HepG2 (cell line): ENCODE results near the gene PLA2R1. TPM values are rescaled to one million over a fixed set of nuclear protein-coding genes. Genes with fewer than 3 reads are reported as not detected.

ENCODE experiments used
- ATAC-seq: fragments of 200-7000 bp; cut with Tn5 transposase; 3 replicates; pipeline ENCODE4 v1.9.1; 2020; ENCODE audit warnings: mild to moderate bottlenecking, moderate library complexity
- BruUV-seq: library from RNA; stranded (reverse); fragments of 400-500 nt; replicated peaks from 2 replicates; lab custom pipeline; 2021; lab: Mats Ljungman, UMichigan
- CTCF ChIA-PET: fragments of 300-600 bp; formaldehyde crosslinking; extraction: SDS; loops from one replicate; lab custom pipeline; 2021; ENCODE audit warnings: low total read pairs, inconsistent platforms, low intra/inter-chr PET ratio; lab: Yijun Ruan, JAX
- POLR2A ChIA-PET: fragments of 350-600 bp; sonication (Branson Sonifier 250); formaldehyde crosslinking; loops from one replicate; lab custom pipeline; 2020; ENCODE audit warnings: antibody characterized with exemption, inconsistent platforms; lab: Yijun Ruan, JAX
- DNase-seq: peaks from one replicate; pipeline ENCODE4 v3.0.0-alpha.2; 2015; ENCODE audit warnings: low spot score
- FAIRE-seq: peaks from 3 replicates; lab custom pipeline; 2011; peaks lifted over from hg19 to GRCh38; lab: Jason Lieb, UNC
- H2AFZ ChIP-seq: one replicate; pipeline ENCODE4 v1.6.1; 2011; ENCODE audit warnings: low read length, inconsistent platforms
- H3K27ac ChIP-seq: fragments of 300-600 bp; 3 replicates; pipeline ENCODE4 v1.8.0; 2011; ENCODE audit warnings: mixed run types, mild to moderate bottlenecking, mixed read lengths, low read length, inconsistent platforms; ENCODE audit not compliant: insufficient read depth; ENCODE audit errors: extremely low read length
- H3K27me3 ChIP-seq, 2 experiments: fragments of 200-600 bp in 1 of 2; 2 replicates in 1 of 2; 3 replicates in 1 of 2; pipeline versions ENCODE4 v1.6.0 to v1.8.0; 2011; ENCODE audit warnings: low read length in 2 of 2, mild to moderate bottlenecking in 2 of 2, moderate library complexity in 2 of 2, inconsistent platforms in 1 of 2; ENCODE audit not compliant: insufficient read depth in 2 of 2, control insufficient read depth in 1 of 2
- H3K36me3 ChIP-seq, 2 experiments: fragments of 200-600 bp in 1 of 2; replicated peaks in 1 of 2; 2 replicates in 1 of 2; 3 replicates in 1 of 2; pipeline versions ENCODE4 v1.5.1 to v1.8.0; 2011; ENCODE audit warnings: low read length in 2 of 2, inconsistent platforms in 1 of 2; ENCODE audit not compliant: insufficient read depth in 2 of 2, control insufficient read depth in 1 of 2
- H3K4me1 ChIP-seq: 2 replicates; pipeline ENCODE4 v1.5.1; 2012; ENCODE audit warnings: low read length, inconsistent platforms; ENCODE audit not compliant: insufficient read depth
- H3K4me2 ChIP-seq: 2 replicates; pipeline ENCODE4 v1.6.0; 2011; ENCODE audit warnings: low read depth, low read length, inconsistent platforms
- H3K4me3 ChIP-seq, 3 experiments: fragments of 200-600 bp in 1 of 3; sonication (generic), shearing (Covaris generic) in 1 of 3; replicated peaks in 1 of 3; 2 replicates each; pipeline ENCODE4 v1.5.1; 2011 to 2016; ENCODE audit warnings: low read length in 3 of 3, inconsistent platforms in 2 of 3, low read depth in 2 of 3, mild to moderate bottlenecking in 2 of 3, control low read depth in 1 of 3, mixed read lengths in 1 of 3; ENCODE audit not compliant: insufficient read depth in 1 of 3
- H3K79me2 ChIP-seq: one replicate; pipeline ENCODE4 v1.6.1; 2011; ENCODE audit warnings: low read length, inconsistent platforms; ENCODE audit not compliant: insufficient read depth
- H3K9ac ChIP-seq: 2 replicates; pipeline ENCODE4 v1.6.0; 2011; ENCODE audit warnings: mild to moderate bottlenecking, low read depth, low read length, inconsistent platforms; ENCODE audit not compliant: insufficient read depth
- H3K9me3 ChIP-seq: 2 replicates; pipeline ENCODE4 v1.5.1; 2012; ENCODE audit warnings: mild to moderate bottlenecking, low read length
- H4K20me1 ChIP-seq: 2 replicates; pipeline ENCODE4 v1.6.0; 2011; ENCODE audit warnings: inconsistent platforms, mild to moderate bottlenecking, low read length, moderate library complexity; ENCODE audit not compliant: insufficient read depth
- ARNT2 ChIP-seq: sonication (generic); formaldehyde crosslinking; IDR thresholded peaks from 2 replicates; pipeline ENCODE4 v1.8.0; 2022; ENCODE audit warnings: mild to moderate bottlenecking, low read depth, missing genetic modification reagents, moderate library complexity
- ATF7 ChIP-seq, 2 experiments: fragments of 450-650 bp in 1 of 2; sonication (generic) in 1 of 2; formaldehyde crosslinking in 1 of 2; IDR thresholded peaks; 2 replicates each; pipeline versions ENCODE4 v1.4.0 to v1.6.1; 2016 to 2020; ENCODE audit warnings: antibody characterized with exemption in 1 of 2, mild to moderate bottlenecking in 1 of 2, missing genetic modification reagents in 1 of 2
- CBX2 ChIP-seq, 2 experiments: fragments of 200-600 bp in 1 of 2; sonication (generic); formaldehyde crosslinking in 1 of 2; IDR thresholded peaks; 2 replicates each; pipeline versions ENCODE4 v1.7.0 to v1.8.1; 2018 to 2022; ENCODE audit warnings: low read depth in 2 of 2, low read length in 1 of 2, mild to moderate bottlenecking in 1 of 2, missing genetic modification reagents in 1 of 2
- CENPX ChIP-seq: sonication (generic); formaldehyde crosslinking; IDR thresholded peaks from 2 replicates; pipeline ENCODE4 v1.9.0; 2021; ENCODE audit warnings: mild to moderate bottlenecking, missing genetic modification reagents, moderate library complexity
- DMAP1 ChIP-seq: IDR thresholded peaks from 2 replicates; pipeline ENCODE4 v1.6.1; 2016
- GLMP ChIP-seq: sonication (generic); formaldehyde crosslinking; IDR thresholded peaks from 2 replicates; pipeline ENCODE4 v1.9.0; 2021; ENCODE audit warnings: missing genetic modification reagents, mild to moderate bottlenecking, borderline replicate concordance
- IRF2 ChIP-seq: IDR thresholded peaks from 2 replicates; pipeline ENCODE4 v1.6.1; 2018; ENCODE audit warnings: missing genetic modification reagents, missing compliant biosample characterization
- KMT2A ChIP-seq: sonication (generic); formaldehyde crosslinking; IDR thresholded peaks from 2 replicates; pipeline ENCODE4 v1.4.0; 2020; ENCODE audit warnings: missing genetic modification reagents
- SNAI1 ChIP-seq: sonication (generic); formaldehyde crosslinking; IDR thresholded peaks from 2 replicates; pipeline ENCODE4 v1.5.0; 2020; ENCODE audit warnings: mild to moderate bottlenecking, missing genetic modification reagents, borderline replicate concordance
- ZNF333 ChIP-seq: sonication (generic); formaldehyde crosslinking; IDR thresholded peaks from 2 replicates; pipeline ENCODE4 v1.4.0; 2020; ENCODE audit warnings: mild to moderate bottlenecking, missing genetic modification reagents, borderline replicate concordance
- ZSCAN21 ChIP-seq: sonication (generic); formaldehyde crosslinking; IDR thresholded peaks from 2 replicates; pipeline ENCODE4 v1.8.0; 2022; ENCODE audit warnings: mild to moderate bottlenecking, missing genetic modification reagents, moderate library complexity, borderline replicate concordance
- ZSCAN30 ChIP-seq: sonication (generic); formaldehyde crosslinking; IDR thresholded peaks from 2 replicates; pipeline ENCODE4 v1.5.0; 2020; ENCODE audit warnings: mild to moderate bottlenecking, missing genetic modification reagents
- WGBS: methylation state at CpG from one replicate; pipeline ENCODE4 v1.1.6; 2017; ENCODE audit warnings: low lambda C conversion rate; 5-methylcytosine and 5-hydroxymethylcytosine counted together
- in situ Hi-C: cut with HindIII; loops from 2 replicates; pipeline ENCODE4 v1.10.0; 2017; ENCODE audit warnings: low pct_unique_long_range_greater_than_20kb; ENCODE audit not compliant: extremely low pct_ligation_motif_present
- intact Hi-C: fragments of 100-400 bp; cut with micrococcal nuclease; formaldehyde crosslinking; loops from one replicate; pipeline ENCODE4 v1.10.0; 2022; ENCODE audit not compliant: unreplicated experiment
- polyA plus RNA-seq, 8 experiments: library from polyadenylated mRNA; depleted of rRNA in 3 of 8; stranded (reverse) in 7 of 8; unstranded in 1 of 8; fragments of >200 nt; fragmentation: Illumina TruSeq in 4 of 8; extraction: Trizol in 4 of 8; gene quantifications; 2 replicates each; pipeline versions ENCODE4 v1.2.1 to v1.2.3, GENCODE V29; 2011 to 2016; ENCODE audit warnings: low read depth in 4 of 8, missing spikeins in 1 of 8, mixed read lengths in 1 of 8; ENCODE audit not compliant: insufficient read depth in 1 of 8
- total RNA-seq, 5 experiments: library from RNA; depleted of rRNA; stranded (reverse); fragments of >200 nt; fragmentation: Illumina TruSeq; extraction: Trizol; gene quantifications; 2 replicates each; pipeline ENCODE4 v1.2.3, GENCODE V29; 2016; ENCODE audit warnings: low read depth in 1 of 5
- TF ChIP-seq, protein P1 (sequence below): sonication (generic); formaldehyde crosslinking; IDR thresholded peaks from 2 replicates; pipeline ENCODE4 v1.5.0; 2020; ENCODE audit warnings: mild to moderate bottlenecking, missing genetic modification reagents, borderline replicate concordance

The PLA2R1 gene
- total and polyA plus RNA-seq, 2 of the 13 experiments (the other 11 are each of a cell fraction or from before 2014, with no cell fraction given) = not detected

DNA sequence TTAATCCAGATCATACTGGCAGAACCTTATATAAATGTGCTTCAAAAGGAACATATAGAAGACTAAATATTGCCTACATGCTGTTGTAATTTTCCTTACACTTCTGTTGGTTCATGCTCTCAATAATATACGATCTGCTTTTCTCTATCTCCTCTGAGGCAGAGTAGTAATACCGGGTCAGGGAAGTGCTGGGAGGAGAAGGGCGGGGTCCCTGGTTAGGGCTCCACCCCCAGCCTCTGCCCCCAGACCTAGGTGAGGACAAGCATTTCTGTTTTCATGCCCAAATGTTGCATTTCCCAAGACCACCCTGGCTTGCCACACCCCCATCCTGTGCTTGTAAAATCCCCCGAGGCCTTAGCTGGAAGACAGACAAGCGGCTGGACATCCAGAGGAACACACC is 55.3 kb downstream of the PLA2R1 start:
- DNase-seq (no peak), FAIRE-seq (no peak), ATAC-seq (no peak)
- no peak overlapping the region for H3K4me2 ChIP-seq
- CTCF ChIA-PET = no interaction called here
- in situ Hi-C loops (no loop called here), intact Hi-C loops (no loop called here)
- no peaks in the 10 kb centered on the region for H3K79me2 ChIP-seq
- peaks cover 0 to 16% of the 10 kb centered on the region in 2 experiments; a peak in 2 of 5 replicates for H3K27me3 ChIP-seq
- H2AFZ ChIP-seq = no peak overlapping the region
- no TSS peak for BruUV-seq
- no peak overlapping the region for H3K4me3 ChIP-seq
- no peaks in the 10 kb centered on the region for H3K4me1 ChIP-seq
- no peak overlapping the region for H3K9ac ChIP-seq
- H3K36me3 ChIP-seq = no peaks in the 10 kb centered on the region
- WGBS = 27% methylated on average over 5 of the region's 5 CpGs
- POLR2A ChIA-PET = no interaction called here
- no peaks in the 10 kb centered on the region for H4K20me1 ChIP-seq
- TF ChIP-seq ZSCAN30 = no peak
- TF ChIP-seq ATF7 (IDR thresholded peaks at IDR 0.05) = no peak
- TF ChIP-seq ATF7 (CRISPR knock-in tag; IDR thresholded peaks at IDR 0.05) = no peak
- TF ChIP-seq ZSCAN21 = no peak
- TF ChIP-seq CENPX = no peak
- no peak for TF ChIP-seq IRF2 (CRISPR knock-in tag)
- no peak for TF ChIP-seq ZNF333 (CRISPR knock-in tag)
- TF ChIP-seq CBX2 (IDR thresholded peaks at IDR 0.05; ENCODE audit: low read depth, low read length) = no peak
- no peak for TF ChIP-seq CBX2 (CRISPR knock-in tag; IDR thresholded peaks at IDR 0.05; ENCODE audit: low read depth)
- TF ChIP-seq DMAP1 (CRISPR knock-in tag) = no peak
- TF ChIP-seq ARNT2 (CRISPR knock-in tag) = no peak
- TF ChIP-seq, protein P1, sequence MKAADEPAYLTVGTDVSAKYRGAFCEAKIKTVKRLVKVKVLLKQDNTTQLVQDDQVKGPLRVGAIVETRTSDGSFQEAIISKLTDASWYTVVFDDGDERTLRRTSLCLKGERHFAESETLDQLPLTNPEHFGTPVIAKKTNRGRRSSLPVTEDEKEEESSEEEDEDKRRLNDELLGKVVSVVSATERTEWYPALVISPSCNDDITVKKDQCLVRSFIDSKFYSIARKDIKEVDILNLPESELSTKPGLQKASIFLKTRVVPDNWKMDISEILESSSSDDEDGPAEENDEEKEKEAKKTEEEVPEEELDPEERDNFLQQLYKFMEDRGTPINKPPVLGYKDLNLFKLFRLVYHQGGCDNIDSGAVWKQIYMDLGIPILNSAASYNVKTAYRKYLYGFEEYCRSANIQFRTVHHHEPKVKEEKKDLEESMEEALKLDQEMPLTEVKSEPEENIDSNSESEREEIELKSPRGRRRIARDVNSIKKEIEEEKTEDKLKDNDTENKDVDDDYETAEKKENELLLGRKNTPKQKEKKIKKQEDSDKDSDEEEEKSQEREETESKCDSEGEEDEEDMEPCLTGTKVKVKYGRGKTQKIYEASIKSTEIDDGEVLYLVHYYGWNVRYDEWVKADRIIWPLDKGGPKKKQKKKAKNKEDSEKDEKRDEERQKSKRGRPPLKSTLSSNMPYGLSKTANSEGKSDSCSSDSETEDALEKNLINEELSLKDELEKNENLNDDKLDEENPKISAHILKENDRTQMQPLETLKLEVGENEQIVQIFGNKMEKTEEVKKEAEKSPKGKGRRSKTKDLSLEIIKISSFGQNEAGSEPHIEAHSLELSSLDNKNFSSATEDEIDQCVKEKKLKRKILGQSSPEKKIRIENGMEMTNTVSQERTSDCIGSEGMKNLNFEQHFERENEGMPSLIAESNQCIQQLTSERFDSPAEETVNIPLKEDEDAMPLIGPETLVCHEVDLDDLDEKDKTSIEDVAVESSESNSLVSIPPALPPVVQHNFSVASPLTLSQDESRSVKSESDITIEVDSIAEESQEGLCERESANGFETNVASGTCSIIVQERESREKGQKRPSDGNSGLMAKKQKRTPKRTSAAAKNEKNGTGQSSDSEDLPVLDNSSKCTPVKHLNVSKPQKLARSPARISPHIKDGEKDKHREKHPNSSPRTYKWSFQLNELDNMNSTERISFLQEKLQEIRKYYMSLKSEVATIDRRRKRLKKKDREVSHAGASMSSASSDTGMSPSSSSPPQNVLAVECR (CRISPR knock-in tag) = no peak
- no peak for TF ChIP-seq KMT2A (CRISPR knock-in tag)
- TF ChIP-seq SNAI1 (CRISPR knock-in tag) = no peak
- no peak for TF ChIP-seq GLMP (CRISPR knock-in tag)
- H3K27ac ChIP-seq = no peak overlapping the region
- no peaks in the 10 kb centered on the region for H3K9me3 ChIP-seq
